ENCODE measurements around the gene RBM23. TPM values are rescaled to one million over a fixed set of nuclear protein-coding genes. Genes with fewer than 3 reads are reported as not detected.
"Not testable (repeated sequence)": the region's sequence is repeated elsewhere in the genome, so short reads cannot be mapped to it uniquely, and the experiment has no call there.

Gene RBM23
- total RNA-seq = 110 and 118 TPM in 2 replicates
- long read RNA-seq, full-length matches to known transcripts = 568 of 668 reads
- long read RNA-seq, partial matches to known transcripts = 27 of 668 reads
- long read RNA-seq, other reads (novel, unspliced or antisense) = 73 of 668 reads

- H3K36me3 Mint-ChIP-seq (ENCODE audit: insufficient read depth) = peaks cover 28% of the 10 kb centered on the region
- H3K9me3 Mint-ChIP-seq (ENCODE audit: low read depth) = no peaks in the 10 kb centered on the region
- DNase-seq (ENCODE audit: low spot score, unreplicated experiment) = peak; percentile 99
- peak within 1 kb of the TSS; percentile 100 for H3K27ac Mint-ChIP-seq
- no peak for TF ChIP-seq CTCF (IDR thresholded peaks at IDR 0.05; ENCODE audit: unreplicated experiment)
- no peaks in the 10 kb centered on the region for H3K27me3 Mint-ChIP-seq
- peaks cover 18% of the 10 kb centered on the region for H3K4me1 Mint-ChIP-seq (ENCODE audit: low read depth)
- peak within 1 kb of the TSS; percentile 92 for H3K4me3 Mint-ChIP-seq (ENCODE audit: low read depth)
Observed at GRCh38 chr14:22918804-22919600, at the start of gene RBM23. RBM23 (minus strand) TSS chr14:22919149.

GRCh38 chr14:22966783-22967269 lies 47.9 kb upstream of the RBM23 start:
- Mint-ChIP-seq H3K27me3 (no peaks in the 10 kb centered on the region), H3K4me1 (ENCODE audit: low read depth) (peaks cover 3% of the 10 kb centered on the region), H3K36me3 (ENCODE audit: insufficient read depth) (peaks cover 11% of the 10 kb centered on the region), H3K4me3 (ENCODE audit: low read depth) (no peak overlapping the region), H3K9me3 (ENCODE audit: low read depth) (no peaks in the 10 kb centered on the region), H3K27ac (peak overlapping the region; percentile 11)
- no peak for DNase-seq (ENCODE audit: low spot score, unreplicated experiment)
- no peak for TF ChIP-seq CTCF (IDR thresholded peaks at IDR 0.05; ENCODE audit: unreplicated experiment)

- not testable (repeated sequence) for H3K27me3 Mint-ChIP-seq; H3K4me1 Mint-ChIP-seq (ENCODE audit: low read depth); DNase-seq (ENCODE audit: low spot score, unreplicated experiment); H3K36me3 Mint-ChIP-seq (ENCODE audit: insufficient read depth); H3K27ac Mint-ChIP-seq; H3K4me3 Mint-ChIP-seq (ENCODE audit: low read depth); H3K9me3 Mint-ChIP-seq (ENCODE audit: low read depth)
Observed at GRCh38 chr14:22965916-22966782, 47.2 kb upstream of the RBM23 start.

- Mint-ChIP-seq H3K36me3 (ENCODE audit: insufficient read depth) (no peaks in the 10 kb centered on the region), H3K27ac (no peak overlapping the region), H3K4me1 (ENCODE audit: low read depth) (peaks cover 3% of the 10 kb centered on the region), H3K4me3 (ENCODE audit: low read depth) (no peak overlapping the region), H3K27me3 (no peaks in the 10 kb centered on the region), H3K9me3 (ENCODE audit: low read depth) (no peaks in the 10 kb centered on the region)
- DNase-seq (ENCODE audit: low spot score, unreplicated experiment) = no peak
- no peak for TF ChIP-seq CTCF (IDR thresholded peaks at IDR 0.05; ENCODE audit: unreplicated experiment)
Observed at GRCh38 chr14:22962061-22962676, 43.2 kb upstream of the RBM23 start.

GRCh38 chr14:22955702-22956569 lies 37.0 kb upstream of the RBM23 start:
- DNase-seq (ENCODE audit: low spot score, unreplicated experiment) = no peak
- Mint-ChIP-seq H3K9me3 (ENCODE audit: low read depth) (no peaks in the 10 kb centered on the region), H3K4me1 (ENCODE audit: low read depth) (peaks cover 17% of the 10 kb centered on the region), H3K36me3 (ENCODE audit: insufficient read depth) (peaks cover 7% of the 10 kb centered on the region), H3K27me3 (no peaks in the 10 kb centered on the region), H3K27ac (peak overlapping the region; percentile 97), H3K4me3 (ENCODE audit: low read depth) (peak overlapping the region; percentile 88)
- no peak for TF ChIP-seq CTCF (IDR thresholded peaks at IDR 0.05; ENCODE audit: unreplicated experiment)
